Right lung (tissue), 5 donors: Measurements from ENCODE around the gene SCO2. TPM values are rescaled to one million over a fixed set of nuclear protein-coding genes. Genes with fewer than 3 reads are reported as not detected.
"Not testable (repeated sequence)": the region's sequence is repeated elsewhere in the genome, so short reads cannot be mapped to it uniquely, and the experiment has no call there.

ENCODE experiments used
- DNase-seq, 2 donors: peaks; one replicate each; pipeline ENCODE4 v3.0.0-alpha.2; 2013
- polyA plus RNA-seq, 5 donors: library from polyadenylated mRNA; unstranded; fragments of 120-200 nt; gene quantifications; one replicate each; pipeline versions ENCODE4 v1.2.1 to v1.2.3, GENCODE V29; 2013; ENCODE audit warnings: inconsistent platforms in 1 of 5, low replicate concordance in 1 of 5; ENCODE audit not compliant: insufficient read length in 5 of 5, insufficient read depth in 1 of 5

SCO2 gene
- polyA plus RNA-seq, 5 donors: 0.33 to 5.9 (median 2.0) TPM

- DNase-seq: no peak
Observed at GRCh38 chr22:50553310-50553709, 27.9 kb upstream of the SCO2 start.

GRCh38 chr22:50551160-50551752, 25.9 kb upstream of the SCO2 start:
- DNase-seq: no peak

GRCh38 chr22:50550395-50550794, 25.0 kb upstream of the SCO2 start:
- no peak for DNase-seq

- no peak for DNase-seq
Observed at GRCh38 chr22:50548921-50549790, 23.8 kb upstream of the SCO2 start.

- no peak for DNase-seq
Observed at GRCh38 chr22:50548040-50548920, 22.9 kb upstream of the SCO2 start.

GRCh38 chr22:50547263-50547985, 22.0 kb upstream of the SCO2 start:
- DNase-seq: no peak

GRCh38 chr22:50546326-50547262, 21.2 kb upstream of the SCO2 start:
- DNase-seq: no peak

- DNase-seq: no peak
Observed at GRCh38 chr22:50545522-50546325, 20.3 kb upstream of the SCO2 start, which contains the start of gene KLHDC7B. TSS of gene KLHDC7B (plus strand) at chr22:50545899. CDS start at chr22:50546244, 345 bp downstream.

- no peak for DNase-seq
Observed at GRCh38 chr22:50544746-50545253, 19.4 kb upstream of the SCO2 start.

- peak in 1 of 2 donors; percentile 51 for DNase-seq
Observed at GRCh38 chr22:50544078-50544745, 18.8 kb upstream of the SCO2 start.

- no peak for DNase-seq
Observed at GRCh38 chr22:50542416-50542927, 17.1 kb upstream of the SCO2 start.

GRCh38 chr22:50541667-50542026, 16.2 kb upstream of the SCO2 start:
- DNase-seq: not testable (repeated sequence)

- no peak for DNase-seq
Observed at GRCh38 chr22:50540381-50540780, 15.0 kb upstream of the SCO2 start.

GRCh38 chr22:50537765-50538164, 12.4 kb upstream of the SCO2 start:
- DNase-seq: no peak

GRCh38 chr22:50536226-50536625, 10.8 kb upstream of the SCO2 start:
- no peak for DNase-seq

- DNase-seq: no peak
Observed at GRCh38 chr22:50535113-50535512, 9.7 kb upstream of the SCO2 start.

GRCh38 chr22:50533856-50534711, 8.7 kb upstream of the SCO2 start:
- not testable (repeated sequence) for DNase-seq
